ENCODE measurements around the gene CRACDL. TPM values are rescaled to one million over a fixed set of nuclear protein-coding genes. Genes with fewer than 3 reads are reported as not detected.

Gene CRACDL
- total and polyA plus RNA-seq, 4 experiments from 2014 or later = 0.25 to 1.3 (median 1.2) TPM

DNA sequence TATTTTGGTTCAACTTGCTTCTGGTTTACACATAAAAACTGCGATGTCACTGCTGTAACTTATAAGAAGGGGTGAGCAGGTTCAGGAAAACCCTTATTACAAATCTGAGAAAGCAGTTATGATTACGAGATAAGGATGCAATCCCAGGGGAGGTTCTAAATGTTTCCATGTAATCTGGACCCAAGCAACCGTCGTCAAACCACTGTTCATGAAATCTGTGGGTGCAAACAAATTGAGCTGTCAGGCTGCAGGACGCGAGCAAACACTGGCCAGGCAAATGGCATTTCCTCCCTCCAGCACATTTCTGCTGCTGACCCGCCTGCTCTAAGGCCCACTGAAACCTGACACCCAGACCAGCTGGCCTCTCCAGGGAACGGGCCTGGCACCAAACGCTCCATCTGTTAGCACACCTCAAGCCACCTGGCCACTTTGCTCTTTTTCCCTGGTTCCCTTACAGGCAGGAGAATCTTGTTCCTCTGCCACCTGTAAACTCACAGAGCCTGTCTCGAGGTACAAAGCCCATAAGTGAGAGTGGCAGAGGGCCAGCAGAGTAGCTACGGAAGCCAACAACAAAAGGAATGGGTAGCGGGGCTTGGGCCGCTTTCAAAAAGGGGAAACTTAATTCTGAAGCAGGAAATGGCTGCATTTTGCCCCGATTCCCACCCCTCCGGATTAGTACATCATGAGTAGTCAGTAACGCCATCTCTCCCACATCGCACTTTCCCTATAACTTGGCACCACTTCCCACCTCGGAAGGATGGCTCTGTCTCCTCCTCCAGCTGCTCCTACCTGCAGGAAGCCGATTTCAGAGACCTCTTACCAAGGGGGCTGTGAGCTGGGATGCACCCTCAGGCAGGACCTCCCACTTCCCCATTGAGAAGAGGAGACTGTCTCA lies 26.5 kb downstream of the CRACDL start:
- H3K27me3 ChIP-seq (ENCODE audit: insufficient read depth, low read length) = no peaks in the 10 kb centered on the region
- H3K4me3 ChIP-seq (ENCODE audit: low read length in 2 of 2) = no peak overlapping the region
- H3K27ac Mint-ChIP-seq = no peak overlapping the region
- H3K4me1 Mint-ChIP-seq = peaks cover 12 to 31% (median 25%) of the 10 kb centered on the region in 4 donors
- H3K9me3 Mint-ChIP-seq = no peaks in the 10 kb centered on the region
- H3K9me3 ChIP-seq (ENCODE audit: control insufficient read depth in 1 of 2, low read length in 2 of 2) = no peaks in the 10 kb centered on the region
- POLR2A ChIA-PET (ENCODE audit: partially characterized antibody) = no interaction called here
- no peaks in the 10 kb centered on the region for H3K36me3 ChIP-seq (ENCODE audit: insufficient read depth, low read length)
- H3K4me3 Mint-ChIP-seq = peak overlapping the region in 2 of 8 donors; percentile 21 to 22
- CTCF ChIA-PET (ENCODE audit: partially characterized antibody) = no interaction called here
- H3K4me1 ChIP-seq (ENCODE audit: insufficient read depth, low read length) = peaks cover 18% of the 10 kb centered on the region
- peaks cover 4 to 25% of the 10 kb centered on the region in 2 donors for H3K27me3 Mint-ChIP-seq
- H3K27ac ChIP-seq (ENCODE audit: low read depth, low read length) = no peak overlapping the region
- no peak for DNase-seq
- intact Hi-C loops (cut with micrococcal nuclease) = no loop called here
- no peaks in the 10 kb centered on the region for H3K36me3 Mint-ChIP-seq

GRCh38 chr2:98908931-98909316 lies 27.1 kb downstream of the CRACDL start:
- H3K27ac Mint-ChIP-seq = no peak overlapping the region
- intact Hi-C loops (cut with micrococcal nuclease) = no loop called here
- no peaks in the 10 kb centered on the region for H3K36me3 ChIP-seq (ENCODE audit: insufficient read depth, low read length)
- no peaks in the 10 kb centered on the region for H3K9me3 Mint-ChIP-seq
- no peak overlapping the region for H3K4me3 Mint-ChIP-seq
- no peak overlapping the region for H3K4me3 ChIP-seq (ENCODE audit: low read length in 2 of 2)
- peaks cover 4 to 25% of the 10 kb centered on the region in 2 donors for H3K27me3 Mint-ChIP-seq
- no peak for DNase-seq
- peaks cover 18% of the 10 kb centered on the region for H3K4me1 ChIP-seq (ENCODE audit: insufficient read depth, low read length)
- ChIA-PET CTCF (ENCODE audit: partially characterized antibody) (no interaction called here), POLR2A (ENCODE audit: partially characterized antibody) (no interaction called here)
- no peaks in the 10 kb centered on the region for H3K36me3 Mint-ChIP-seq
- H3K4me1 Mint-ChIP-seq = peaks cover 12 to 31% (median 25%) of the 10 kb centered on the region in 4 donors
- H3K9me3 ChIP-seq (ENCODE audit: control insufficient read depth in 1 of 2, low read length in 2 of 2) = no peaks in the 10 kb centered on the region
- no peaks in the 10 kb centered on the region for H3K27me3 ChIP-seq (ENCODE audit: insufficient read depth, low read length)
- no peak overlapping the region for H3K27ac ChIP-seq (ENCODE audit: low read depth, low read length)

DNA sequence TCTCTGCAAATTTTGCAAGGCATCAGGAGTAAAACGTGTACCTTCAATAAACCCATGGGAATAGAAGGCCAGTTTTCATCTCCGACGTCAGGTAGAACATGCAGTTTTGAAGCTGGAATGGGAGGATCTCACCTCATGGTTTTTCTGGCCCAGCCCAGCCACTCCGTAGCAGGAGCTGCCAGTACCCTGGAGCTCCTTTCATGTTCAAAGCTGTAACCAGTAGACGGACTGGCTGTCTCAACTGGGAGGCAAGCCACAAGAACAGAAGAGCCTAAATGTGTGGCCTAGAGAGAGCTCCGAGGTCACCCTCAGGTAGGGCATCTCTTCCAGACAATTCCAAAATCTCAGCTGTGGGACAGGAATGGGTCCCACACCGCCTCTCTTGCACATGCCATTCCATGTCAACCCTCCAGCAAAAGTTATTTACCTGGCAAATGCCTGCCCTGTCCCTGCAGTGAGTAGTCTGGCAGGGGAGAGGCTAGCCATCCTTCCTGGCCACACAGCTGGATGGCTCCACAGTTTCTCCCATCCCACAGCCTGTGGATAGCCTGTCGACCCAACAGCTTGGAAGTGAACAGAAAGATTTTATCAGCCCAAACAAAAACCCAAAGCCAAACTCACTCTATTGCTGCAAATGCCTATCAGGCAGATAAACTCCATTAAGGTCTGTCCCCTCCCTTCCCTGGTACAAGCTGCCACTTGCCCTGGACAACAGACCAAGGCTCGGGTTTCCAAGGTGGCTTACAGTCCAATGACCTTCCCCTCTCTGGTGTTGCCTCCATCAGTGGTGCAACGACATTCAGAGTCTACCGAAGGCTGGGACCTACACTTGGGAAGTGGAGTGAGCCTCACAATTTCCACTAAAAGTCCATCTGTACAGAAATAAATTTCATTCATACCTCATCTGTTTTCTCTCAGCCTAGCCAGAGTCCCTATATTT lies 27.8 kb downstream of the CRACDL start:
- no peaks in the 10 kb centered on the region for H3K36me3 ChIP-seq (ENCODE audit: insufficient read depth, low read length)
- no peak for DNase-seq
- Mint-ChIP-seq H3K9me3 (no peaks in the 10 kb centered on the region), H3K27me3 (peaks cover 4 to 23% of the 10 kb centered on the region in 2 donors), H3K4me1 (peaks cover 12 to 31% (median 24%) of the 10 kb centered on the region in 4 donors), H3K27ac (no peak overlapping the region), H3K36me3 (no peaks in the 10 kb centered on the region), H3K4me3 (no peak overlapping the region)
- POLR2A ChIA-PET (ENCODE audit: partially characterized antibody) = no interaction called here
- CTCF ChIA-PET (ENCODE audit: partially characterized antibody) = no interaction called here
- no peaks in the 10 kb centered on the region for H3K9me3 ChIP-seq (ENCODE audit: control insufficient read depth in 1 of 2, low read length in 2 of 2)
- no peak overlapping the region for H3K4me3 ChIP-seq (ENCODE audit: low read length in 2 of 2)
- H3K4me1 ChIP-seq (ENCODE audit: insufficient read depth, low read length) = peaks cover 18% of the 10 kb centered on the region
- no peak overlapping the region for H3K27ac ChIP-seq (ENCODE audit: low read depth, low read length)
- H3K27me3 ChIP-seq (ENCODE audit: insufficient read depth, low read length) = no peaks in the 10 kb centered on the region
- intact Hi-C loops (cut with micrococcal nuclease) = no loop called here

GRCh38 chr2:98907385-98907784 lies 28.6 kb downstream of the CRACDL start:
- Mint-ChIP-seq H3K9me3 (no peaks in the 10 kb centered on the region), H3K27me3 (peaks cover 4 to 17% of the 10 kb centered on the region in 2 donors), H3K4me3 (no peak overlapping the region), H3K4me1 (peaks cover 10 to 26% (median 17%) of the 10 kb centered on the region in 4 donors), H3K27ac (no peak overlapping the region), H3K36me3 (no peaks in the 10 kb centered on the region)
- H3K4me3 ChIP-seq (ENCODE audit: low read length in 2 of 2) = no peak overlapping the region
- CTCF ChIA-PET (ENCODE audit: partially characterized antibody) = no interaction called here
- no peaks in the 10 kb centered on the region for H3K36me3 ChIP-seq (ENCODE audit: insufficient read depth, low read length)
- no peak overlapping the region for H3K27ac ChIP-seq (ENCODE audit: low read depth, low read length)
- H3K27me3 ChIP-seq (ENCODE audit: insufficient read depth, low read length) = no peaks in the 10 kb centered on the region
- POLR2A ChIA-PET (ENCODE audit: partially characterized antibody) = no interaction called here
- intact Hi-C loops (cut with micrococcal nuclease) = no loop called here
- peaks cover 16% of the 10 kb centered on the region for H3K4me1 ChIP-seq (ENCODE audit: insufficient read depth, low read length)
- DNase-seq = no peak
- H3K9me3 ChIP-seq (ENCODE audit: control insufficient read depth in 1 of 2, low read length in 2 of 2) = no peaks in the 10 kb centered on the region

DNA sequence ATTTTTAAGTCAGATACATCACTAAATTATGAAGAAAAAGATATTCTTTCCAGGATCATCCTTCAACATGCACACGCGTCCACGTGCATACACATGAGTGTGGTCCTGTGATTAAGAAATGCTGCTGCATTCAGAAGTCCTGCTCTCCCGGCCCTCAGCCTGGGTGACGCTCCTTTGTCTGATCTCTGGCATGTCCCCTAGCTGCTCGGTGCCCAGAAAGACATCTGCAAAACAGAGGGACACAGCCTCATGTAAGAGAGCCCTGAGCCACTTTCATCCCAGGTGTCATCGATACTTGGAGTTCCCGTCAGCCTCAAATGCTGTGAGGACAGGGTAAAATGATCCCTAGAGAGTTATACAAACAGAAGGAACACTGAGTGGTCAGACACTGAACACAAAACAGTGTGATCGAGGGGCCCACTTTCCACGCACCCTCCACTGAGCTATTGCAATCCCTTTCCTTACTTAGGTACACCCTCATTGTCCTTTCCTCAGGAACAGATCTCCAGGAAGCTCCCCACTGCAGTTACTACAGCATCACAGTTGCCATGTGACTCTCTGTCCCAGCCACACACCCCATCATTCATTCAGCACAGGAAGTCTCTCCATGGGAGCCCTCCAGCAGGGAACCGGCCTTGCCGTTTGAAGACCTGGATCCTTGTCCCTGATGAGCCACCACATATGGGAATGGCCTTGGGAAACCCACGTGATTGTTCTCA lies 32.1 kb downstream of the CRACDL start:
- no peaks in the 10 kb centered on the region for H3K27me3 ChIP-seq (ENCODE audit: insufficient read depth, low read length)
- no peak overlapping the region for H3K27ac ChIP-seq (ENCODE audit: low read depth, low read length)
- H3K4me1 Mint-ChIP-seq = peaks cover 2 to 4% (median 3%) of the 10 kb centered on the region in 4 donors
- H3K36me3 ChIP-seq (ENCODE audit: insufficient read depth, low read length) = no peaks in the 10 kb centered on the region
- DNase-seq = no peak
- H3K27ac Mint-ChIP-seq = no peak overlapping the region
- ChIA-PET POLR2A (ENCODE audit: partially characterized antibody) (no interaction called here), CTCF (ENCODE audit: partially characterized antibody) (no interaction called here)
- H3K4me3 Mint-ChIP-seq = no peak overlapping the region
- no peak overlapping the region for H3K4me3 ChIP-seq (ENCODE audit: low read length in 2 of 2)
- no peaks in the 10 kb centered on the region for H3K9me3 ChIP-seq (ENCODE audit: control insufficient read depth in 1 of 2, low read length in 2 of 2)
- no peaks in the 10 kb centered on the region for H3K4me1 ChIP-seq (ENCODE audit: insufficient read depth, low read length)
- H3K36me3 Mint-ChIP-seq = no peaks in the 10 kb centered on the region
- peaks cover 2 to 10% of the 10 kb centered on the region in 2 donors for H3K27me3 Mint-ChIP-seq
- H3K9me3 Mint-ChIP-seq = no peaks in the 10 kb centered on the region
- intact Hi-C loops (cut with micrococcal nuclease) = no loop called here

GRCh38 chr2:98903064-98903355 lies 33.0 kb downstream of the CRACDL start:
- no peaks in the 10 kb centered on the region for H3K36me3 ChIP-seq (ENCODE audit: insufficient read depth, low read length)
- H3K27ac Mint-ChIP-seq = no peak overlapping the region
- no peak overlapping the region for H3K4me3 ChIP-seq (ENCODE audit: low read length in 2 of 2)
- intact Hi-C loops (cut with micrococcal nuclease) = no loop called here
- DNase-seq = no peak
- CTCF ChIA-PET (ENCODE audit: partially characterized antibody) = no interaction called here
- H3K9me3 ChIP-seq (ENCODE audit: control insufficient read depth in 1 of 2, low read length in 2 of 2) = no peaks in the 10 kb centered on the region
- H3K4me3 Mint-ChIP-seq = no peak overlapping the region
- H3K4me1 ChIP-seq (ENCODE audit: insufficient read depth, low read length) = no peaks in the 10 kb centered on the region
- H3K36me3 Mint-ChIP-seq = no peaks in the 10 kb centered on the region
- no peaks in the 10 kb centered on the region for H3K27me3 ChIP-seq (ENCODE audit: insufficient read depth, low read length)
- H3K27ac ChIP-seq (ENCODE audit: low read depth, low read length) = no peak overlapping the region
- no peaks in the 10 kb centered on the region for H3K9me3 Mint-ChIP-seq
- H3K4me1 Mint-ChIP-seq = peaks cover 0 to 2% (median 0%) of the 10 kb centered on the region in 4 donors
- POLR2A ChIA-PET (ENCODE audit: partially characterized antibody) = no interaction called here
- H3K27me3 Mint-ChIP-seq = peaks cover 2 to 5% of the 10 kb centered on the region in 2 donors

Measured in CD4-positive, alpha-beta memory T cell (primary cell).